ENCODE measurements around the gene TSPAN13.

- no peak for TF ChIP-seq ATF3 (IDR thresholded peaks at IDR 0.05; ENCODE audit: borderline replicate concordance, extremely low read depth, low read depth, low read length)
- TF ChIP-seq CTCF (IDR thresholded peaks at IDR 0.05 in 2 of 3, conservative IDR thresholded peaks at IDR 0.05 in 1 of 3; ENCODE audit: control insufficient read depth in 2 of 3, extremely low read depth in 1 of 3, insufficient read depth in 1 of 3, low read depth in 3 of 3, low read length in 3 of 3), result no peak
- no peak for TF ChIP-seq CREM (IDR thresholded peaks at IDR 0.05; ENCODE audit: low read depth)
- TF ChIP-seq MAX (IDR thresholded peaks at IDR 0.05; ENCODE audit: low read depth, low read length), result no peak
- TF ChIP-seq ELK1 (IDR thresholded peaks at IDR 0.05; ENCODE audit: low read depth, low read length), result no peak
- TF ChIP-seq NFIC (IDR thresholded peaks at IDR 0.05; ENCODE audit: low read depth, low read length), result no peak
- no peak for TF ChIP-seq CHD2 (IDR thresholded peaks at IDR 0.05; ENCODE audit: borderline replicate concordance, low read depth, low read length)
- no peak for TF ChIP-seq YBX1 (IDR thresholded peaks at IDR 0.05)
- TF ChIP-seq POLR2A (IDR thresholded peaks at IDR 0.05; ENCODE audit: low read depth, low read length), result no peak
- no peak for TF ChIP-seq HDAC2 (IDR thresholded peaks at IDR 0.05)
- no peak for TF ChIP-seq EZH2 (IDR thresholded peaks at IDR 0.05; ENCODE audit: borderline replicate concordance, control insufficient read depth, low read depth, low read length)
- TF ChIP-seq NR2F1 (conservative IDR thresholded peaks at IDR 0.05), result no peak
These were observed 38.5 kb downstream of the TSPAN13 start for GRCh38 chr7:16791905-16792698.

All from GM12878 (cell line).